LNCAP (cell line): ENCODE measurements around the gene VWA7.
A peak's percentile ranks its signal among the peaks of the same experiment; 100 is the strongest.

ENCODE experiments used
- CTCF ChIP-seq: fragments of 450-650 bp; IDR thresholded peaks from 2 replicates; pipeline ENCODE4 v1.5.1; 2017; ENCODE audit warnings: mild to moderate bottlenecking

VWA7 gene

GRCh38 chr6:31797588-31797987 is 20.5 kb upstream of the VWA7 start:
- no peak for TF ChIP-seq CTCF

- no peak for TF ChIP-seq CTCF
These were observed 19.9 kb upstream of the VWA7 start for GRCh38 chr6:31796993-31797385.

- TF ChIP-seq CTCF = peak; percentile 70
These were observed 18.6 kb upstream of the VWA7 start, which contains the start of gene VARS1 for GRCh38 chr6:31795616-31796298. TSS of gene VARS1 (minus strand) at chr6:31795752. CDS start at chr6:31795217, 535 bp downstream.

- no peak for TF ChIP-seq CTCF
These were observed 17.9 kb upstream of the VWA7 start for GRCh38 chr6:31794866-31795615.

- TF ChIP-seq CTCF = no peak
These were observed 17.3 kb upstream of the VWA7 start for GRCh38 chr6:31794294-31794865.

- TF ChIP-seq CTCF = no peak
These were observed 15.6 kb upstream of the VWA7 start for GRCh38 chr6:31792761-31793171.

- TF ChIP-seq CTCF = no peak
These were observed 14.9 kb upstream of the VWA7 start for GRCh38 chr6:31792090-31792374.
